ENCODE measurements around the gene IL25. TPM values are rescaled to one million over a fixed set of nuclear protein-coding genes. Genes with fewer than 3 reads are reported as not detected.

IL25 gene
- total and polyA plus RNA-seq, 7 donors: 0.01 TPM; not detected in 6

GRCh38 chr14:23411563-23412525 is 39.2 kb downstream of the IL25 start:
- peak in 1 of 2 donors; percentile 48 for DNase-seq
- H3K4me3 ChIP-seq: no peak overlapping the region
- intact Hi-C loops (cut with DNase I): no loop called here
- H3K4me1 ChIP-seq: no peaks in the 10 kb centered on the region
- no peak for TF ChIP-seq CTCF (IDR thresholded peaks at IDR 0.05)
- H3K36me3 ChIP-seq (ENCODE audit: insufficient read depth in 1 of 2, low read depth in 1 of 2): peaks cover 0 to 29% of the 10 kb centered on the region in 2 donors
- no peaks in the 10 kb centered on the region for H3K9me3 ChIP-seq
- WGBS, 3 donors: 40 to 53% (median 49%) methylated on average over 14 of the region's 14 CpGs
- ATAC-seq: no peak
- peak overlapping the region; percentile 5 for H3K27ac ChIP-seq
- no peaks in the 10 kb centered on the region for H3K27me3 ChIP-seq (ENCODE audit: insufficient read depth in 3 of 3, low read length in 2 of 3)

- DNase-seq (no peak), ATAC-seq (no peak)
- H3K9me3 ChIP-seq: no peaks in the 10 kb centered on the region
- no peak overlapping the region for H3K4me3 ChIP-seq
- 58 to 61% (median 60%) methylated on average over 16 of the region's 16 CpGs for WGBS, 3 donors
- no peak overlapping the region for H3K27ac ChIP-seq
- peaks cover 0 to 34% of the 10 kb centered on the region in 2 donors for H3K36me3 ChIP-seq (ENCODE audit: insufficient read depth in 1 of 2, low read depth in 1 of 2)
- no peak for TF ChIP-seq CTCF (IDR thresholded peaks at IDR 0.05)
- no peaks in the 10 kb centered on the region for H3K4me1 ChIP-seq
- intact Hi-C loops (cut with DNase I): no loop called here
- no peaks in the 10 kb centered on the region for H3K27me3 ChIP-seq (ENCODE audit: insufficient read depth in 3 of 3, low read length in 2 of 3)
These were observed 41.1 kb downstream of the IL25 start for GRCh38 chr14:23413681-23414080.

GRCh38 chr14:23414254-23414653 is 41.6 kb downstream of the IL25 start:
- intact Hi-C loops (cut with DNase I): no loop called here
- H3K4me1 ChIP-seq: no peaks in the 10 kb centered on the region
- H3K27me3 ChIP-seq (ENCODE audit: insufficient read depth in 3 of 3, low read length in 2 of 3): no peaks in the 10 kb centered on the region
- ATAC-seq: no peak
- DNase-seq: no peak
- H3K4me3 ChIP-seq: no peak overlapping the region
- TF ChIP-seq CTCF (IDR thresholded peaks at IDR 0.05): no peak
- no peak overlapping the region for H3K27ac ChIP-seq
- peaks cover 0 to 40% of the 10 kb centered on the region in 2 donors for H3K36me3 ChIP-seq (ENCODE audit: insufficient read depth in 1 of 2, low read depth in 1 of 2)
- no peaks in the 10 kb centered on the region for H3K9me3 ChIP-seq
- WGBS, 3 donors: 54 to 72% (median 67%) methylated on average over 3 of the region's 3 CpGs

- TF ChIP-seq CTCF (IDR thresholded peaks at IDR 0.05): no peak
- Histone ChIP-seq H3K27ac (no peak overlapping the region), H3K27me3 (ENCODE audit: insufficient read depth in 3 of 3, low read length in 2 of 3) (no peaks in the 10 kb centered on the region), H3K36me3 (ENCODE audit: insufficient read depth in 1 of 2, low read depth in 1 of 2) (peaks cover 0 to 43% of the 10 kb centered on the region in 2 donors), H3K9me3 (no peaks in the 10 kb centered on the region), H3K4me3 (no peak overlapping the region), H3K4me1 (no peaks in the 10 kb centered on the region)
- intact Hi-C loops (cut with DNase I): no loop called here
- ATAC-seq (no peak), DNase-seq (no peak)
- WGBS, 3 donors: 84 to 87% (median 84%) methylated on average over 37 to 39 of the region's 39 CpGs
These were observed 42.6 kb downstream of the IL25 start for GRCh38 chr14:23414906-23415820.

Measured in psoas muscle (tissue), 8 donors.